Esophagus squamous epithelium (tissue), 4 donors: ENCODE results near the gene FAM186B.

Source experiments
- POLR2A ChIP-seq, 4 donors: fragments of 450-650 bp; IDR thresholded peaks; one replicate each; pipeline ENCODE4 v1.6.1; 2017; ENCODE audit warnings: antibody characterized with exemption in 4 of 4, mild to moderate bottlenecking in 4 of 4, moderate library complexity in 3 of 4
- TF ChIP-seq, protein P1 (sequence below), 6 experiments: fragments of 450-650 bp in 4 of 6; fragments of 200-600 bp in 2 of 6; sonication (generic) in 2 of 6; IDR thresholded peaks; one replicate each; pipeline ENCODE4 v1.5.1; 2016 to 2019; ENCODE audit warnings: antibody characterized with exemption in 6 of 6, mild to moderate bottlenecking in 4 of 6, moderate library complexity in 4 of 6

GRCh38 chr12:49636979-49637755 is 31.7 kb upstream of the FAM186B start:
- TF ChIP-seq, protein P1, sequence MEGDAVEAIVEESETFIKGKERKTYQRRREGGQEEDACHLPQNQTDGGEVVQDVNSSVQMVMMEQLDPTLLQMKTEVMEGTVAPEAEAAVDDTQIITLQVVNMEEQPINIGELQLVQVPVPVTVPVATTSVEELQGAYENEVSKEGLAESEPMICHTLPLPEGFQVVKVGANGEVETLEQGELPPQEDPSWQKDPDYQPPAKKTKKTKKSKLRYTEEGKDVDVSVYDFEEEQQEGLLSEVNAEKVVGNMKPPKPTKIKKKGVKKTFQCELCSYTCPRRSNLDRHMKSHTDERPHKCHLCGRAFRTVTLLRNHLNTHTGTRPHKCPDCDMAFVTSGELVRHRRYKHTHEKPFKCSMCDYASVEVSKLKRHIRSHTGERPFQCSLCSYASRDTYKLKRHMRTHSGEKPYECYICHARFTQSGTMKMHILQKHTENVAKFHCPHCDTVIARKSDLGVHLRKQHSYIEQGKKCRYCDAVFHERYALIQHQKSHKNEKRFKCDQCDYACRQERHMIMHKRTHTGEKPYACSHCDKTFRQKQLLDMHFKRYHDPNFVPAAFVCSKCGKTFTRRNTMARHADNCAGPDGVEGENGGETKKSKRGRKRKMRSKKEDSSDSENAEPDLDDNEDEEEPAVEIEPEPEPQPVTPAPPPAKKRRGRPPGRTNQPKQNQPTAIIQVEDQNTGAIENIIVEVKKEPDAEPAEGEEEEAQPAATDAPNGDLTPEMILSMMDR (IDR thresholded peaks at IDR 0.05): peak in 5 of 6 experiments; percentile 50 to 75 (median 64)
- TF ChIP-seq POLR2A (IDR thresholded peaks at IDR 0.05): no peak
